ENCODE results near the gene DNAJC11.
"Not testable (repeated sequence)": the region's sequence is repeated elsewhere in the genome, so short reads cannot be mapped to it uniquely, and the experiment has no call there.

DNAJC11 gene

GRCh38 chr1:6653436-6654290 is 48.0 kb downstream of the DNAJC11 start:
- Mint-ChIP-seq H3K4me3 (no peak overlapping the region), H3K36me3 (ENCODE audit: low read depth) (peaks cover 71% of the 10 kb centered on the region), H3K27ac (no peak overlapping the region), H3K9me3 (no peaks in the 10 kb centered on the region), H3K4me1 (ENCODE audit: low read depth) (no peaks in the 10 kb centered on the region), H3K27me3 (no peaks in the 10 kb centered on the region)
- intact Hi-C loops (cut with micrococcal nuclease) = no loop called here

GRCh38 chr1:6652986-6653385 is 48.6 kb downstream of the DNAJC11 start:
- intact Hi-C loops (cut with micrococcal nuclease) = no loop called here
- no peaks in the 10 kb centered on the region for H3K9me3 Mint-ChIP-seq
- H3K36me3 Mint-ChIP-seq (ENCODE audit: low read depth) = peaks cover 68% of the 10 kb centered on the region
- no peaks in the 10 kb centered on the region for H3K4me1 Mint-ChIP-seq (ENCODE audit: low read depth)
- H3K27me3 Mint-ChIP-seq = no peaks in the 10 kb centered on the region
- H3K27ac Mint-ChIP-seq = no peak overlapping the region
- H3K4me3 Mint-ChIP-seq = no peak overlapping the region

- H3K27ac Mint-ChIP-seq = no peak overlapping the region
- intact Hi-C loops (cut with micrococcal nuclease) = no loop called here
- H3K27me3 Mint-ChIP-seq = no peaks in the 10 kb centered on the region
- no peaks in the 10 kb centered on the region for H3K9me3 Mint-ChIP-seq
- H3K4me1 Mint-ChIP-seq (ENCODE audit: low read depth) = no peaks in the 10 kb centered on the region
- H3K4me3 Mint-ChIP-seq = no peak overlapping the region
- peaks cover 64% of the 10 kb centered on the region for H3K36me3 Mint-ChIP-seq (ENCODE audit: low read depth)
Observed at GRCh38 chr1:6651909-6652308, 49.7 kb downstream of the DNAJC11 start.

- intact Hi-C loops (cut with micrococcal nuclease) = no loop called here
- Mint-ChIP-seq H3K4me1 (ENCODE audit: low read depth) (no peaks in the 10 kb centered on the region), H3K4me3 (no peak overlapping the region), H3K36me3 (ENCODE audit: low read depth) (peaks cover 79% of the 10 kb centered on the region), H3K27ac (no peak overlapping the region), H3K27me3 (no peaks in the 10 kb centered on the region), H3K9me3 (no peaks in the 10 kb centered on the region)
Observed at GRCh38 chr1:6648556-6648955, 53.1 kb downstream of the DNAJC11 start.

- Mint-ChIP-seq H3K9me3 (no peaks in the 10 kb centered on the region), H3K4me3 (no peak overlapping the region), H3K4me1 (ENCODE audit: low read depth) (no peaks in the 10 kb centered on the region), H3K36me3 (ENCODE audit: low read depth) (peaks cover 79% of the 10 kb centered on the region), H3K27me3 (no peaks in the 10 kb centered on the region), H3K27ac (no peak overlapping the region)
- intact Hi-C loops (cut with micrococcal nuclease) = loop anchor here (1.0 kb wide), 2 partner anchors 156 to 160 kb away; no protein-coding TSS in a partner anchor
Observed at GRCh38 chr1:6646499-6647148, 55.0 kb downstream of the DNAJC11 start.

- Mint-ChIP-seq H3K27me3 (no peaks in the 10 kb centered on the region), H3K27ac (no peak overlapping the region), H3K4me3 (no peak overlapping the region), H3K36me3 (ENCODE audit: low read depth) (peaks cover 79% of the 10 kb centered on the region), H3K4me1 (ENCODE audit: low read depth) (no peaks in the 10 kb centered on the region), H3K9me3 (no peaks in the 10 kb centered on the region)
- intact Hi-C loops (cut with micrococcal nuclease) = no loop called here
Observed at GRCh38 chr1:6645018-6645417, 56.6 kb downstream of the DNAJC11 start.

- peaks cover 100% of the 10 kb centered on the region for H3K36me3 Mint-ChIP-seq (ENCODE audit: low read depth)
- H3K4me3 Mint-ChIP-seq; H3K27me3 Mint-ChIP-seq; H3K9me3 Mint-ChIP-seq; H3K4me1 Mint-ChIP-seq (ENCODE audit: low read depth); H3K27ac Mint-ChIP-seq; intact Hi-C loops (cut with micrococcal nuclease): not testable (repeated sequence)
Observed at GRCh38 chr1:6640867-6641266, 60.7 kb downstream of the DNAJC11 start.

- intact Hi-C loops (cut with micrococcal nuclease) = no loop called here
- H3K4me1 Mint-ChIP-seq (ENCODE audit: low read depth) = no peaks in the 10 kb centered on the region
- peaks cover 100% of the 10 kb centered on the region for H3K36me3 Mint-ChIP-seq (ENCODE audit: low read depth)
- no peaks in the 10 kb centered on the region for H3K9me3 Mint-ChIP-seq
- H3K27ac Mint-ChIP-seq = no peak overlapping the region
- no peaks in the 10 kb centered on the region for H3K27me3 Mint-ChIP-seq
- no peak overlapping the region for H3K4me3 Mint-ChIP-seq
Observed at GRCh38 chr1:6638226-6638625, 63.4 kb downstream of the DNAJC11 start.

- no peak overlapping the region for H3K27ac Mint-ChIP-seq
- no peak overlapping the region for H3K4me3 Mint-ChIP-seq
- no peaks in the 10 kb centered on the region for H3K4me1 Mint-ChIP-seq (ENCODE audit: low read depth)
- H3K27me3 Mint-ChIP-seq = no peaks in the 10 kb centered on the region
- no peaks in the 10 kb centered on the region for H3K9me3 Mint-ChIP-seq
- peaks cover 100% of the 10 kb centered on the region for H3K36me3 Mint-ChIP-seq (ENCODE audit: low read depth)
- intact Hi-C loops (cut with micrococcal nuclease) = no loop called here
Observed at GRCh38 chr1:6637770-6638169, 63.8 kb downstream of the DNAJC11 start.

- H3K4me3 Mint-ChIP-seq; H3K4me1 Mint-ChIP-seq (ENCODE audit: low read depth); intact Hi-C loops (cut with micrococcal nuclease); H3K27me3 Mint-ChIP-seq; H3K9me3 Mint-ChIP-seq; H3K27ac Mint-ChIP-seq: not testable (repeated sequence)
- peaks cover 100% of the 10 kb centered on the region for H3K36me3 Mint-ChIP-seq (ENCODE audit: low read depth)
Observed at GRCh38 chr1:6636778-6637177, 64.8 kb downstream of the DNAJC11 start.

- Mint-ChIP-seq H3K4me1 (ENCODE audit: low read depth) (no peaks in the 10 kb centered on the region), H3K27me3 (no peaks in the 10 kb centered on the region), H3K27ac (no peak overlapping the region), H3K4me3 (no peak overlapping the region), H3K9me3 (no peaks in the 10 kb centered on the region), H3K36me3 (ENCODE audit: low read depth) (peaks cover 100% of the 10 kb centered on the region)
- intact Hi-C loops (cut with micrococcal nuclease) = no loop called here
Observed at GRCh38 chr1:6635910-6636760, 65.5 kb downstream of the DNAJC11 start.

- Mint-ChIP-seq H3K36me3 (ENCODE audit: low read depth) (peaks cover 100% of the 10 kb centered on the region), H3K4me3 (no peak overlapping the region), H3K4me1 (ENCODE audit: low read depth) (no peaks in the 10 kb centered on the region), H3K9me3 (no peaks in the 10 kb centered on the region), H3K27ac (no peak overlapping the region), H3K27me3 (no peaks in the 10 kb centered on the region)
- intact Hi-C loops (cut with micrococcal nuclease) = no loop called here
Observed at GRCh38 chr1:6635161-6635909, 66.3 kb downstream of the DNAJC11 start.

- no peak overlapping the region for H3K27ac Mint-ChIP-seq
- intact Hi-C loops (cut with micrococcal nuclease) = no loop called here
- no peak overlapping the region for H3K4me3 Mint-ChIP-seq
- H3K9me3 Mint-ChIP-seq = no peaks in the 10 kb centered on the region
- H3K36me3 Mint-ChIP-seq (ENCODE audit: low read depth) = peaks cover 100% of the 10 kb centered on the region
- no peaks in the 10 kb centered on the region for H3K27me3 Mint-ChIP-seq
- H3K4me1 Mint-ChIP-seq (ENCODE audit: low read depth) = peaks cover 2% of the 10 kb centered on the region
Observed at GRCh38 chr1:6634371-6635052, 67.1 kb downstream of the DNAJC11 start.
